ENCODE data around the gene ASB1.
"Not testable (repeated sequence)": the region's sequence is repeated elsewhere in the genome, so short reads cannot be mapped to it uniquely, and the experiment has no call there.

Gene ASB1

GRCh38 chr2:238424313-238424700 lies 2.4 kb upstream of the ASB1 start:
- no peak for DNase-seq

GRCh38 chr2:238425505-238425978 lies 1.2 kb upstream of the ASB1 start:
- DNase-seq = no peak

- DNase-seq = peak; percentile 31 to 33
Observed at GRCh38 chr2:238425979-238426567, 654 bp upstream of the ASB1 start.

- no peak for DNase-seq
Observed at GRCh38 chr2:238427435-238428162, 872 bp downstream of the ASB1 start.

GRCh38 chr2:238428866-238429265 lies 2.1 kb downstream of the ASB1 start:
- no peak for DNase-seq

- no peak for DNase-seq
Observed at GRCh38 chr2:238430781-238431180, 4.1 kb downstream of the ASB1 start.

- no peak for DNase-seq
Observed at GRCh38 chr2:238431456-238431855, 4.7 kb downstream of the ASB1 start.

- DNase-seq = no peak
Observed at GRCh38 chr2:238433300-238433915, 6.7 kb downstream of the ASB1 start.

GRCh38 chr2:238433941-238434845 lies 7.5 kb downstream of the ASB1 start:
- DNase-seq = no peak

GRCh38 chr2:238434846-238435751 lies 8.4 kb downstream of the ASB1 start:
- DNase-seq = no peak

- DNase-seq = no peak
Observed at GRCh38 chr2:238435752-238436096, 9.0 kb downstream of the ASB1 start.

GRCh38 chr2:238438856-238439849 lies 12.4 kb downstream of the ASB1 start:
- DNase-seq = no peak

- no peak for DNase-seq
Observed at GRCh38 chr2:238439917-238440316, 13.2 kb downstream of the ASB1 start.

- no peak for DNase-seq
Observed at GRCh38 chr2:238440331-238440730, 13.6 kb downstream of the ASB1 start.

GRCh38 chr2:238440767-238441166 lies 14.0 kb downstream of the ASB1 start:
- no peak for DNase-seq

- no peak for DNase-seq
Observed at GRCh38 chr2:238441262-238442114, 14.8 kb downstream of the ASB1 start.

GRCh38 chr2:238442257-238442656 lies 15.5 kb downstream of the ASB1 start:
- DNase-seq = not testable (repeated sequence)

- no peak for DNase-seq
Observed at GRCh38 chr2:238444242-238444641, 17.5 kb downstream of the ASB1 start.

GRCh38 chr2:238445409-238446190 lies 18.9 kb downstream of the ASB1 start:
- DNase-seq = no peak
